ENCODE data around the gene SLC66A3.

Gene SLC66A3

DNA sequence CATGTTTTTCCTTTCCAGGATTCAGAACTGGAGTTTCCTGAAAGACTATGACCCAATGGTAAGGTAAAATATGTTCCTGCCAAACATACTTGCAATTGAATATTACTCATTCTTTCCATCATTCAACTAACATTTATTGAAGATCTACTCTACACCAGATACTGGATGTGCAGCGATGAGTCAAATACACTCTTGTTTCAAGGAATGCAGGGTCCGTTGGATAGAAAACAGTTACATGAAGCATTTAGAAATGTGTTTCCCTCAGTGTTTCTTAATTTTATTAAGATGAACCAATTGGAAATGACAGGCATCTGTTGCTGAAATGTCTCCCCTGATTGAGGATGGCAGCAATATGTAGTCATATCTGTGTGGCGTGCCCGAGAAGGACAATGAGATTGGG is 14.8 kb upstream of the SLC66A3 start:
- DNase-seq, result no peak

DNA sequence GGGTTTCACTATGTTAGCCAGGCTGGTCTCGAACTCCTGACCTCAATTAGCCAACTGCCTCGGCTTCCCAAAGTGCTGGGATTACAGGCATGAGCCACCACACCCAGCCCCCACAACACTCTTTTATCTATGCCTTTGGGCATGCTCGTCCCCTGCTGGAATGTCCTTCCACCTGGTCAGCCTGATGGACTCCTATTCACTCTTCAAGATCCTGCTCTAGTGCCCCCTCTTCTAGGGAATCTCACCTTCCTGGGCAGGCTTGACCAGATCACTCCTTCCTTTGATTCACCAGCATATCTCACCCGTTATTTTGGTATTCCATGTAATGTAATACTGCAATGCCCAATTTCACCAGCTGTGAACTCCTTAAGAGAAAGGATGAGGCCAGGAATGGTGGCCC is 13.9 kb upstream of the SLC66A3 start:
- no peak for DNase-seq

DNA sequence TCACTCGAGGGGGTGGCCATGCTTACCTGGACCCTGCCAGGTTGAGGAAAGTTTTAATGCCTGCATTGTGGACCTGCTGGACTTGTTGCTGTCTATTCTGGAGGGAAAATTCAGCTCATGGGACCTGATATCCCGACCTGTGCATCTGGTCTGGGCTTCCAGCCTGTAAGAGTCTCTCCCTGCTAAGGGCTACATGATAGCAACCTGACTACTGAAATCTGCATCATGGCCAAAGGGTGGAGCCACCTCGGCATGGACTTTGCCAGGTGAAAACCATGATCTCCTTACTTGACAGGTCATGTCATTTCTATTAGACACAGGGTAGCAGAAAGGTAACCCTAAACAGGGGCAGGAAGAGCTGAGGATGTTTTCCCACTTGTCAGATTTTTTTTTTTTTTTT is 12.9 kb upstream of the SLC66A3 start:
- no peak for DNase-seq

DNA sequence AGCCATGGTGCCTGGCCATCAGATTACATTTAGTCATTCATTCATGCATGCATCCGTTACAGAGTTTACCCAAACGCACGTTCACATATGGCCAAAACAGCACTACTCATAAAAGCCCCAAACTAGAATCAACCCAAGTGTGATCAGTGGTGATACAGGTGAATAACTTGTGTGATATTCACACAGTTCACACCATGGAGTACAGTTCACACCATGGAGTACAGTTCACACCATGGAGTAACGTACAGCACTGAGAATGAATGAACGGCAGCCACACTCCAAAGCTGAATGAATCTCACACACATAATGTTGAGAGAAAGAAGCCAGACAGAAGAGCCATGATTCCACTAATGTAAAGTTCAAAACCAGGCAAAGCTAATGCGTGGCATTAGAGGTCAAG is 12.3 kb upstream of the SLC66A3 start:
- DNase-seq, result no peak

DNA sequence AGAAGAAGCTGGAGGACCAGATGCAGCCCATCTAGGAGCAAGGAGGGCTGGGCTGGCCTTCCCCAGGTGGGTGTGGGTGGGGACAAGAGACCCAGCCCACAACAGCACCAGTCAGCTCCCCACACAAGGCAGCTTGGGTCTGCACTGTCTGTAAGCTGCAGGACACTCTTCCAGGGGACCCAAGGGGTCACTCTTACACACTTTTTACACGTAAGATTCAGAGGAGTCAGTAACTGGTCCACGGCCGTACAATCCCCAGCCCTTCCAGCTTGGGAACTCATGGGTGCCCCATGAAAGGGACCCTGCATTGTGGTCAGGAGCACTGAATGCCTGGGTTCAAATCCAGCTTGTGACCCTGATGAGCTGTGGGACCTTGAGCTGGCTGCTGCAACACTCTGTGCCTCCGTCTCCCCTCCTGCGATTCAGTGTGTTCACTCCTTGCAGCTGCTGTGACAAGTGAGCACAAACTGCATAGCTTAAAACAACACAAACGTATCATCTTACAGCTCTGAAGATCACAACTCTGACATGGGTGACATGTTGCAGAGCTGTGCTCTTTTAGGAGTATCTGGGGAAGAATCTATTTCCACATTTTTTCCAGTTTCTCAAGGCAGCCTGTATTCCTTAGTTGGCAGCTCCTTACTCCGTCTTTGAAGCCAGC is 11.1 kb upstream of the SLC66A3 start:
- no peak for DNase-seq

DNA sequence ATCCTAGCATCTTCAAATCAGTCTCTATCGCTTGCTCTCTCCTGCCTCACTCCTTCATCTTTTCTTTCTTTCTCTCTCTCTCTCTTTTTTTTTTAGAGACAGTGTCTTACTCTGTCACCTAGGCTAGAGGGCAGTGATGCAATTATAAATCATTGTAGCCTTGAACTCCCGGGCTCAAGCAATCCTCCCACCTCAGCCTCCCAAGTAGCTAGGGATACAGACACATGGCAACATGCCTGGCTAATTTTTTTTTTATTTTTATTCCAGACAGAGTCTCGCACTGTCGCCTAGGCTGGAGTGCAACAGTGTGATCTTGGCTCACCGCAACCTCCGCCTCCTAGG is 10.6 kb upstream of the SLC66A3 start:
- no peak for DNase-seq

DNA sequence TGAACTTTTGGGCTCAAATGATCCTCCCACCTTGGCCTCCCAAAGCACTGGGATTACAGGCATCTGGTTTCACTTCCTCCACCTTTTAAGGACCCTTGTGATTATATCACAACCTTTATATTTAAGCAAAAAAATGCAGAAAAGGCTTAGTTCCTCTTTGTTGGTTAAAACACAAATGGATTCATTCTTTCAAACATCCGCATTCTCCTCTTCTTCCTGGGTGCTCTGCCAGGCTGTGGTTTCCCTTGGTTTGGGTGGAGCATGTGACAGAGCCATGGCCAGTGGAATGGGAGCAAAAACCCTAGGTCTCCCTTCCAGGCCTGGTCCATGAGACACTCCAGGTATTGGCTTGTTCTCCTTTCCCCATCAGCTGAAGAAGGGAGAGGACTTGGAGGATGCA is 9.9 kb upstream of the SLC66A3 start:
- no peak for DNase-seq

DNA sequence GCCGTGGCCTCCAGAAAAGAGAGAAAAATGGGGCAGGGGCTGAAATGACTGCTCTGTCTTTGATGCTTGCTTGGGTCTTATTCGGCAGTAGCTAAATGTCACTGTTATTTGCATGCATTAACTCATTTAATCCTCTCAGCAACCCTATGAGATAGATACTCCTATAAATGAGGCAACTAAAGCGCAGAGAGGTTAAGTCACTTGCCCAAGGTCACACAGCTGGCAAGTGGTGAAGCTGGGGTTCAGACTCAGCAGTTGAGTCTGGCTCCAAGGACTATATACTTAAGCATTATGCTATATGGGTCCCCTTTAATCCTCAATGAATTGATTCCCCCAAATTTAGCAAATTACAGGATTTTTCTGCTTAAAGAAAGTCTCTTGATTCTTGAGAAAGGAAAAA is 9.2 kb upstream of the SLC66A3 start:
- no peak for DNase-seq

DNA sequence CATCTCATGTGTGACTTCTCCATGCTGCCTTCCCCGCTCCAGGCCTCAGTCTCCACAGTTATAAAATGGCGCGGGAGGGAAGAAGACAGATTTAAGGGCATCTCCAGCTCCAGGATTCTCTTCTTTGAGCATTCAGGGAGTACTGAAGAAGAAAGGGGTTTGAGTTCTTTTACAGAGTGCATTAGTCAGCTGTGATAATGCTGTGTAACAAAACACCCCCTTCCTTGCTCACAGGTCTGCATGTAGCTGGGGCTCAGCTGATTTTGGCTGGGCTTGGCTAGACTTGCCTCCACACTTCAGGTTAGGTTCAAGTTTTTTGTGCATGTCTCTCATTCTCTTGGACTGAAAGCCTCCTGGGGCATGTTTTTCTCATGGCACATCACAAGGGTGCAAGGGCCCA is 8.0 kb upstream of the SLC66A3 start:
- no peak for DNase-seq

DNA sequence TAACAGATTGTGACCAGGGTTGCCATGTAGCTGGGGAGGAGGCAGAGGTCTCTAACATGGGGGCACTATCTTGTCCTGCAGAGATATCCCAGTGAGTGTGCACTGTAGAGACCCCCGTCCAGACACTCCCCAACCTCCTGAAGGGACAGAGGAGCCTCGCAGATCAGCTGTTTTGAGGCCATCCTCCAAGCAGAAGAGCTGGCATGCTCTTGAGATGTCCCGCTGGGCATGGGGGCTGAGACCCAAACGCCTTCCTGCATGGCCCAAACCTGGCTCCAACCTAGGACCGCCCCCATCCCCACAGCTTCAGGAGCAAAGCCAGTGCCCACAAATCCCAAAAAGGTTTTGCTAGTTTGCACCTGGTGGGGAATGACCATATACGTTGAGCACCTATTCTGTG is 2.7 kb upstream of the SLC66A3 start:
- no peak for DNase-seq

DNA sequence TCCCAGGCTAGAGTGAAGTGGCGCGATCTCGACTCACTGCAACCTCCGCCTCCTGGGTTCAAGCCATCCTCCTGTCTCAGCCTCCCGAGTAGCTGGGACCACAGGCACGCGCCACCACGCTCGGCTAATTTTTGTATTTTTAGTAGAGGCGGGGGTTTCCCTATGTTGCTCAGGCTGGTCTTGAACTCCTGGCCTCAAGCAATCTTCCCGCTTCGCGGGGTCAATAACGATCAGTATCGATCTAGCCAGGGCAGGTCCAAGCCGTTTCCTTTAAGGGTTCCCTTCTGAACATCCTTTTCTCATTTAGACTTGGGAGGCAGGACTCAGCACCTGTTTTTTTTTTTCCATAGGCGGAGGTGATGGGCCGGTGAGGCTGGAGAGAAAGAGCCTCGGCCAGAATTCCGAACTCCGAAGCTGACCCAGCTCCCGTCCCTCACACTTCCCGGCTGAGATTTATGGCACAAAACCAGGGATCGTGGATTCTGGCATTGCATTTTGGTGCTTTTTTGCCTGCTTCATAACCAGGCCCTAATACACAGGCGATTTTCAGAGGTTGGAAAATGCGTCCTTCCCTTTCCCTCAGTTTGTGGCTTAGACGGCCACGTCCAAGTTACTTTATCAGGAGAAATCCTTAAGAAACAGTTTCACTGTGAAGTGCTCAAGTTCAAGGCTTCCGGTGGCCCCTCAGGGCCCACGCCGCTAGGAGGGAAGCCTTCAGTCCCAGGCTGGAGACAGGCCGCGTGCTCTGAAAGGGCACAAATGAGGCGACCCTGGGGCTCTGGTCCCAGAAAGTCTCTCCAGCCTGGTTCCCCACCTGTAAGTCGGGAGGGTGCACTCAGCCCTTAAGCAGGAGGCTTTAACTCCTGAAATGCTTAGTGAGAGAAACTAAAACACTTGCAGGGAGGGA is 998 bp upstream of the SLC66A3 start:
- no peak for DNase-seq

DNA sequence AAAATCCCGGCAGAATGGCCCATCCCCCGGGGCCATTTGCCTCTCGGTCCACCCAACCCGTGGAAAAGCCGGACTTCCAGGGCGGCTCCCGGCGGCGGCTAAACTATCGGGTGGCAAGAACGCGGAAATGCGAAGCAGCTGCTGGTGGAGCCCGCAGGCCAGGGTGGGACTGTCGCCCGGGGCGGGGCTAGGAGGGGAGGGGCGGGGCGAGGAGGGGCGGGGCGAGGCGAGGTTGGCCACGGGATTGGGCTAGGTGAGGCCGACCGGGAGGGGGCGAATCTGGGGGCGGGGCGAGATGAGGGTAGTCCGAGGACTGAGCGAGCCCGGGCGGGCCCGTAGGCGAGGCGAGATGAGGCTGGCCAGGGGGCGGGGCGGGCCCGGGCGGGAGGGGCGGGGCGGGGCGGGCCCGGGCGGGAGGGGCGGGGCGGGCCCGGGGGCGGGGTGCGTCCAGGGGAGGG is 315 bp upstream of the SLC66A3 start:
- DNase-seq, result peak; percentile 75

DNA sequence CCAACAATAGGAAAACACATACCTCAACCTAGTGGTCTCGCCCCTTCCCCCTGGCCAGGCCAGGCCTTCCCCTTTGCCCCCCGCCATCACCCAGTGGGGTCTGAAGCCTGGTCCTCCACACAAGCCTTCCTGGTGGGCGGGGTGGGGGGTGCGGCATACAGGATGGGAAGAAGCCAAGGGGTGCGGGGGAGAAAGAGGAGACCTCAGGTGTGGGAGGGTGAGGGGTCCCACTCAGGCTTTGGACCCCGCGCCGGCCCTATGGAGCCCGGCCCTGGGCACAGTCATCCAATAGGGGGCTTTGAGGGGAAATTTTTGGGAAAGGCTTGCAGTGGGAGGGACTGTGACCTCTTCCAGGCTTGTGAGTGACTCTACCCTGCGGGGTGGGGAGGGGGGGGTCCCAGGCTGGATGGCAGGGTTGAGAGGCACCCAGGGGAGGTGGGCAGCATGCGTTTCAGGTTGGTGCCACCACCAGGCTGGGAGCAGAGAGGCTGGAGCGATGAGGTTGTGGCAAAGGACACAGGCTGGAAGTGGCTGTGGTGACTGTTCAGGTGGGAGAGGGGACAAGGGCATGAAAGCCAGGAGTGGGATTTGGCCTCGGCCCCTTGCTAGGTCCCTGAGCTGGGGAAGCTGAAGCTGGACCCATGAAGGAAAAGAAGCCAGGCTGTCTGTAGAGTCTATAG is 1.3 kb downstream of the SLC66A3 start:
- DNase-seq, result no peak

DNA sequence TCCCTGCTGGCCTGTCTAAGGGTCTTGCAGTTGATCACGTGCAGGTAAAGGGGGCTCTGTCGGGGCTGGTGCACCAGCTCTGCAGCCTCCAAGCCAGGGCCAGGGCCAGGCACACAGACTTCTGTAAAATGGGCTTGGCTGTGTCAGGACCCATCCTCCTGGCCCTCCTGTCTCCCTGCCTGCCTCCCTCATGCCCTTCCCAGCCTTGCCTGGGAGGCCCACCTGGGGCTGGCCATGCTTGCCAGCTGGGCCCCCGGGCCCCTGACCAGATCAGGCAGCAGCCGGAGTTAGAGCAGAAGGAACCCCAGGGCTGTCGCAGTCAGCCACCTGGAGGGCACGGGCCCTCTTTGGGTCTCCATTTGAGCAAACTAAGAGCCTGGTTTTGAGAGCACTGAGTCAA is 2.0 kb downstream of the SLC66A3 start:
- no peak for DNase-seq

DNA sequence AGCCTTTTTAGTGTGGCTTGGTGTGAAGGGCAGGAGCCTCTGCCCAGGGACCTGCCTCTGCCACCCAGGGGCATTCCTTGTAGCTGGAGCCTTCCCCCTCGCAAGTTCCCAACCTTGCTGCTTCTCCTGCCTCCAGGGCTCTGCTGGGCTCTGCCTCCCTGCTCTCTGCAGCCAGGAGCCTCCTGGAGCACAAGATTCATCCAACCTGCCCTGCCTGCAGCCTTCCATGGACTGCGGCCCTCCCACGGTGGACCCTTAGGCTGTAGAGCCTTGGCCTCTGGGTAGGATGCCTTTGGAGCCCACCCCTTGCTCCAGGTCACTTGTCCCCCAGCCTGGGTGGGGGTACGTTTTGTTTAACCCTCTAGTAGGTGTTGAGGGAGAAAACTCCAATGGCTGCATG is 2.5 kb downstream of the SLC66A3 start:
- no peak for DNase-seq

DNA sequence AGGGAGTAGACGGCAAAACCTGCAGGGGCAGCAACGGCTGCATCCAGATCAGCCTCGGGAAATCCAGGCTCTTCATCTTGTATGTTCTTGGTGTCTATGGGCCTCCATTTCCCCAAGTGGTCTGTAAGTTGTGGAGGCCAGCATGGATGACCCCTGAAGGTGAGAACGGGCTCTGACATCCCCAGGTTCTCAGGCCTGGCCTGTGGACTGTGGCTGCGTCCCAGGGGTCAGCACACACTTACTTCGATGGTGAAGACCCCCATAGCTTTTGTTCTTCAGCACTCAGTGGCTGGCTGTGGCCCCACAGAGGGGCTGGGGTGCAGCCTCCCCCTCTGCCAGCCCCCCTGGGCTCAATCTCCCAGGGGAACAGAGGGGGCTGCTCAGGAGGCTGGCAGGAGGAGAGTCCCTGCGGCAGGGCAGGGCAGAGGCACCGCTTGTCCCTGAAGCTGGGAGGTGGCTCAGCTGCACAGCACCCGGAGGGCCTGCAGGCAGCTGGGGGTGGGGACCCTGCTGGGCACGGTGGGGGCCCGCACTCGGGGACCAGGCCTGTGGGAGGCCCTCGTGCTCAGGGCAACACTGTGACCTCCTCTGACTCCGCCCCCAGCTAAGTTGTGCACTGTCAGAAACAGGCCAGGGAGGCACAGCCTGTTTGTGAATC is 3.8 kb downstream of the SLC66A3 start:
- DNase-seq, result no peak

DNA sequence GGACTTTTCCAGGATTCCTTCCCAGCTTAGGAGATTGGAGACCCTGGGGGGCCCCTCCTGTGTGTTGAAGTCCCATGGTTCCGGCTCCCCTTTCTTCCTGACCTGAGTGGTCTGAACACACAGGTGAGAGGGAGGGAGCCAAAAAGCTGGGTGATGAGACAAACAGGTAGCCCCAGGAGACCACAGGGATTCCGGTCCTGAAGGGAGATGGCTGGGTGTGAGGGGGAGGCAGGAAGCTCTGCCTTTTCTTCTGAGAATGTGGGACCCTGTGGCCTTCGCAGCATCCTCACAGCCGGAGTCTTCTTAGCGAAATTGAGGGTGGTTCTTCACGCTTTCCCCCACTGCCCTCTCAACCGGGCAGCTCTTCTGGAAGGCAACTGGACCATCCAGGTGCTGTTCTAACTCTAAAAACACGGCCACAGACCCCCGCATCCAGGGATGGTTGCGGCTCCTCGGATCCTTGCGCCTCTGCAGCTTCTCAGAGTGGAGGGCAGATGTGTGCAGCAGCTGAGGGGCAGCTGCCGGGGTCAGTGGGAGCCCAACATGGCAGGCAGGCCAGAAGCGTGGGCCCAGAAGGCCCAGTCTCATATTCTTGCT is 4.4 kb downstream of the SLC66A3 start:
- DNase-seq, result no peak

DNA sequence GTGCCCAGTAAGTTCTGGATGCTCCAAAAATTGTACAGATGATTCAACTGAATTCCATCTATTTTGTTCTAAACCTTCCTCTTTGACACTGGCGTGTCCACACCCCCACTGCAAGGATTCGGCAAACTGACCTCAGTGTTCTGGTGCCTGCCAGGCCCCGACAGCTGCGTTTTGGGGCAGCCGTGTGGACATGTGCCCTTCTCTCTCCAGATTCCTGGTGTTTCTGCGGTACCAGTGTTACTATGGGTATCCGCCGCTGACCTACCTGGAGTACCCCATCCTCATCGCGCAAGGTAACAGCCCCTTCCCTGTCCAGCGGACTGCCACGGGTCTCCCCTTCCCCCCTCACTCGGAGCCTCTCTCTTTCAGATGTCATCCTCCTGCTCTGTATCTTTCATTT is 5.0 kb downstream of the SLC66A3 start:
- DNase-seq, result no peak

DNA sequence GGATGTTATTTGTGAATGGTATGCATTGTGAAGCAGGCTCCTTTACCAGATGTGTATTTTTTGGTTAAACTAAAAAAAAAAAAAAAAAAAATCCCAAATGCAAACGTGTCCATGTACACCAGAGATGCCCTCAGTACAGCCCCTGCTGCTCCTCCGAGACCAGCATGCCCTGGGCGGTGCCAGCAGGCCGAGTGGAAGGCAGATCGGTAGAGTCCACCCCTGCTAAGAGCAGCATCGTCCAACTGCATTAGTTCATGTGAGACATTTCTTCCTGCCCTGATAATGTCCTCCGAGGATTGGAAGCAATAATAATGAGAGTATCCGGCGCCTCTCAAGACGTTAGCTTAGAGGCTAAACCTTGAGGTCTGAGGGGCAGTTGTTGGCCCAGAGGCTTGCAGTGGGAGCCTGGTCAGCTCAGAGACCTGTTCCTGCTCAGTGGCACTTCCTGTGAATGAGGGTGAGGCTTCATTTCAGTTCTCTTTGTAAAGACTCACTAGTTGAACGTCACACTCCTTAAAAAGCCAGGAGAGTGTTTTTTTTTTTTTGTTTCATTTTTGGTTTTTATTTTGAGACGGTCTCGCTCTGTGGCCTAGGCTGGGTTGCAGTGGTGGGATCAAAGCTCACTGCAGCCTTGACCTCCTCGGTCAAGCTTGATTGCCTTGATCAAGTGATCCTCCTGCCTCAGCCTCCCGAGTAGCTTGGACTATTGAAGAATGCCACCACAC is 5.6 kb downstream of the SLC66A3 start:
- no peak for DNase-seq

DNA sequence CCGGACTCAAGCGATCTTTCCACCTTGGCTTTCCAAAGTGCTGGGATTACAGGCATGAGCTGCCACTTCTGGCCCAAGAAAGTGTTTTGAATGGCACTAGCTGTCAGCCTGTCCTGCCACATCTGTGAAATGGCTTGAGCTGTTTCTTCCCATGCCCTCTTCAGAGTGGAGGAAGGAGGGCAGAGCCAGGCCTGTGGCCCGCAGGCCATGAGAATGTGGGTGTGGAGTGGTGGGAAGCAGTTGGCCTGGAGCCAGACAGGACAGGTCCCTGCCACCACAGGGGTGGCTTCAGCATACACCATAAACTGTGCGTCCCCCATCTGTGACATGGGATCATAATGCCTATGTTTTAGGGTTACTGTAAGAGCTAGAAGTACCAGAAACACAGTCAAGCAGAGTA is 6.5 kb downstream of the SLC66A3 start:
- no peak for DNase-seq

DNA sequence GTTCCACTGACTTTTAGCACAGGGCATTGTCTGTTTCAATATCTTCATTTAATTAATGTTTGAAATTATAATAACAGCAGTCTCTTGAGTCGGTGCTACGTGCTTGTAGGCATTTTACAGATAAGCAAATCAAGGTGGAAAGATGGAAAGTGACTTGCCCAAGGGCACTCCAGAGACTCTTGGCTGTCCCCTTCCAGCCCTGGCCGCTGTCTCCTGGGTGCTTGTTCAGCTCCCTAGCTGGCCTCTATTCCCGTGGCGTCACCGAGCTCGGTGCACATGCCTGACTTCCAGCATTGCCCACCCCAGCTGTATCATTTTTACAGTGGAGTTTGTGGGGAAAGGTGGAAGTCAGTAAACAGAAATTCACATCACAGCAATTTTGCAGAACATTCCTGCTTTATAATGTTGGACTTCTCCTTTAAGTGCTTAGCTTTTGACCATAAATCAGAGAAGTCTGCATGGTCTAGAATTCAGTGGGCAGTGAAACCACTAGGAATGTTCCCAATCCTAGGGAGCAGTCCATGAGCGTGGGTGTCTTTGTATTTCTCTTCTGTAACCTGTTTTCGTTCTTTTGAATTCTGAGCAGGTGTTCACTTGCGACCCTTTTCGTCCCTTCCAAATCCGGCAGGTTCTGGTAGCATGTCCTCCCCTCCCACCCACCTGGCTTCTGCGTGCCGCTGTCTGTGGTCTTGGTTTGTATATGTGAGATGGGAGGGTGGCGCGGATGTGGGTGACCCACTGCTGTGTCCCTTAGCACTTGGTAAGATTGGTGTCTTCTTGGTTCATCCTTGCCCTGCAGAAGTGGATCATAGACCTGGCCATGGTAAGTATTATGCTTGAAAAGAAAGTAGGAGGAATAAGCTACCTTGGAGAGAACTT is 8.4 kb downstream of the SLC66A3 start:
- DNase-seq, result no peak
